ENCODE measurements around the gene CHAF1A.

CHAF1A gene

DNA sequence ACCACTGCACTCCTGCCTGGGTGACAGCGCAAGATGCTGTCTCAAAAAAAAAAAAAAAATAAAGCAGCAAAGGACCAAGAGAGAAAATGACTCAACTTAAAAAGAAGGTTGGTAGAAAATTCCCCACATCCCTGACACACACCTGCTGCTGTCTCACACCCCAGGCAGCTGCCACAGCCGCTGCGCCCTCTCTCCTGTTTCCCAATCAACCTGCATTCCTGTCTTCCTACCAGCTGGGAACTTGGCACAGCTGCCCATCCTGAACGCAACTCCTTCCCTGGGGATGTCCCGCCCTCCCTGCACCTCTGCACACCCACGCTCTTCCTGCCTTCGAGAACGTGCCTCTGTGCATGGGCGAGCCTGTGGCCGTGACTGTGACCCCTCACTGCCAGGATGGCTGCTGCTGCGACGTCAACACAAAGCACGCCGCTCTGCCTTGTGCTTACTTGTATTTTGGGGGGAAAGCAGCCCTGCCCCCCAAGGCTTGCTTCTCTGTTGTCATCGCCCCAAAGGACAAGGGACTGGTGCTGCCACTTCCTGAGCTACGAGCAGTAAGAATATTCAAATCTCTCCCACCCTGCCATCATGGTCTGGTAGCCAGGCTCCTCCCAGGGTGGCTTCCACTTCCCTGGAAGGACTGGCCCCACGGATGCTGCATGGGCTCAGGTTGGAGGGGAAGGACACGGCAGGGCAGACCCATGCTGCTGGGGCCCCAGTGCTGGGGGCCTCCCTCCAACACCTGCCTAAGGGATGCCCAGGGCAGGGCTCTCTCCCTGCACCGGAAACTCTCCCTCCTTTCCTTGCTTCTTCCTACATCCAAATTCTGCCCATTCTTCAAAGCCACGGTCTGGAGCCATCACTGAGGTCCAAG lies 22.8 kb upstream of the CHAF1A start:
- DNase-seq, result peak; percentile 15

DNA sequence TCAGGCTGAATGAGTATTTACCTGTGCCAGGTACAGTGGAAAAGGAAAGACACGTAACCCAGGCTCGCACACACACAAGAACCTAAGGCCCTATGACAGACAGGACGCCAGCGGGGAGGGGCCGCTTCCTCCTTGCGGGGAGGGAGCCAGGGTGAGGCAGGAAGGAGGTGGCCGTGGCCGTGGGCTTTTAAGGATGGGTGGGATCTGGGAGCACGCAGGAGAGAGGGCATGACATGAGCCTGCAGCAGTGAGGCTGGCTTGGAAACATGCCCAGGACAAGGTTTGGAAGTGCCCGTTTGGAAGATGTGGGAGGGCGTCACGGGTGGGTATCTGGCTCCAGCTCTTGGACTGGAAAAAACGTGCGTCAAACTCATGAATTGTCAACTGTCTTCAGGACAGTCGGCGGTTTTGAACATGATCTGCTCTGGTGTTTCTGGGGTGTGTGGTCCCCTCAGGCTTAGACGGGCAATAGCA lies 22.1 kb upstream of the CHAF1A start:
- no peak for DNase-seq

DNA sequence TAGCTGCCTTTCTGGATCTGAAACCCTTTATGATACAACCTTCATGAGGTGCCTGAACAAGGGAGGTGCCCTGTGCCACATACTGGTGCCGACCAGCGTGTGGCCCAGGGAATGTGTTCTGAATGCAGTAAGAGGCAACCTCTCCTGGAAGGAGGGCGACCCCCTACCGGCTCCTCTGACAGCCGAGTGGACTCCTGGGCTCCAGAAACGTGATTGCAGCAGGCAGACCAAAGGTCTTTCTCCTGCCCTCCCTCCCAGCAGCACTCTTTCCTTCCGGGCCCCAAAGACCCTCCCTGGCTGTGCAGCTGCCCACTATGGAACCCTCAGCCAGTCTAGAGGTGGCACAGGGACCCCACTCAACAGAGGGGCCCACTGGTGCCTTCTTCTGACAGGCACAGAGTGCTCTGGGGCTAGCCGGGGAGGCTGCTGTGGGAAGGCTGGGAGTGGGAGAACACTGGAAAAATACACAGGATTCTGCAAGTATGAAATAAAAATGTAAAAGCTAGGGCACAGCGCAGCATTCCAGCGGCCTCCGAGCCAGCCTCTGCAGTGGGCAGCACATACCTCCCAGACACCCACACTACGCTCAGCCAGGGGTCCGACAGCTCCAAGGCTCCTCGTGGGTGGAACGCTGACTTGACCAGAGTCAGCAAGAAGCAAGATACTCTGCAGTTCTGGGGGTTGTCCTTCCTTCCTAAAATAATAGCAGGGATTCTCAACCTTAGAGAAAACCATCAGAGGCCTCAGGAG lies 17.0 kb upstream of the CHAF1A start:
- DNase-seq, result no peak

DNA sequence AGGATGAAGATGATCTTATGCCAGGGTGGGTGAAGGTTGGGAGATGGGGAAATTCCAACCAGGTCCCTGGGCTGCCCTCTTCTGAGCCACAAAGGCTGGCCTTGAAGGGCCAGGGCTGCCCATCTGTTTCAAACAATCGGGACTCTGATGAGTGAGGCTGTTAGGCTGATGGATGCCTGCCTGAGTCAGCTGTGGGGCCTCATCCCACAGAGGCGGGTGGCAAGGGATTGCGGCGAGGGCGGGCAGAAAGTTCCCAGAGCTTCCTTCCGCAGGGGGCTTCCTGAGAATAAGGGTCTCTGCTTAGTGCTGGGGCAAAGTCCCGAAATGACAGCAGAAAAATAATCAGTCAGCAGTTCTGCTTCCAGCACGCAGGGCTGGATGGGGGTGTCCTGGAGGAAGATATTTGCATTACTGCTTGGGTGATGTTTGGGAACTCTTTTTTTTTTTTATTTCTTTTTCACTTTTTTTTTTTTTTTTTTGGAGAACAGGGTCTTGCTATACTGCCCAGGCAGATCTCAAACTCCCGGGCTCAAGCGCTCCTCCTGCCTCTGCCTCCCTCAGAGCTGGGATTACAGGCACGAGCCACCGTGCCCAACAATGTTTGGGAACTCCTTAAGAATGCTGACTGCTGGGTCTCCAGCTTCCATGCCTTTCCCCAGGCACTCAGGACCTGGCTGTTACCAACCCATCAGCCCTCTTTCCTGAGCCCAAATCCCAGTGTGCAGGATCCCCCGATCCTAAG lies 16.2 kb upstream of the CHAF1A start:
- DNase-seq, result no peak

DNA sequence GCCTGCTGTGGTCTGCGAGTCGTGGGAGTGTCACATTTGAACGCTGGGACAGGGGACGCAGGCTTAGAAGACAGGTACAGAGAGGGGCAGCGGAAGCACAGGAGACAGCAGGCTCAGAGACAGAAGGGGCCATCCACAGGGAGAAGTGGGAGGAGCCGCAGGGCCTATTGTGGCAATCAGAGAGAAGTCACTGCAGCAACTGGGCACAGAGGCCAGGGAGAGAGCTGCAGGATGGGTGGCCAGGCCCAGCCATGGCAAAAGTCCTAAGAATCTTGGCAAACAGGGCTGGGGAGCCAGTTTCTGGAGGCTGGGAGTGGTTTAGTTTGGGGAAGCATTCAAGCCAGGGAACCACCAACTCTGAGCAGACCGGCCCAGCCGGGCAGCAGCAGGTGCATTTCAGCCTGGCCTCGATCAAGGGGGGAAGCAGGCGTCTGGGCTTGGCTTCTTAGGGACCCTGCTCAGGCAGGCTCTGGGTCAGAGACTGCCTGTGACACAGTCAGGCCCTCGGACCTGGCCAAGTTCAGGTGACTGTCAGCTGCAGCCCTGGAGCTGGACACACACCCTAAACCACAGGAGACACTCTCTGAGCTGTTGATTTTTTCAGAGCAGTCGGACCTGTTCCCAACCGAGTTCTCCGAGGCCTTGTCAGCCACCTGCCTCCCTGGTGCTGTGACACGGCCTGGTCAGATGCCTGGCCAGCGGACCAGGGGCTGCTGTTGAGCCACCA lies 13.9 kb upstream of the CHAF1A start:
- no peak for DNase-seq

DNA sequence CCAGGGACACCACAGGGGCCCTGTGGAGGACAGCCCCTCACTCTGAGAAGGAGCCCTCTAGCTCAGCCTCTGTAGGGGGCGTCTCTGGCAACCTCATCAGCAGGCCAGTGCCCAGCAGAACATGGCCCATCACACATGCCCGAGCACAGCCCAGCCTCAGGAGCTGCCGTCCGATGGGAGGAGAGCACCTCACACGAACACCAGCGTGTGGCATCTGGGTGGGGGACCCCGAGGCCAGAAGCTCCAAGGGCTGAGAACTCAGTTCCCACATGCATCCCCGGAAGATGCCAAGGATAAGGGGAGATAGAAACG lies 13.4 kb upstream of the CHAF1A start:
- DNase-seq, result no peak

DNA sequence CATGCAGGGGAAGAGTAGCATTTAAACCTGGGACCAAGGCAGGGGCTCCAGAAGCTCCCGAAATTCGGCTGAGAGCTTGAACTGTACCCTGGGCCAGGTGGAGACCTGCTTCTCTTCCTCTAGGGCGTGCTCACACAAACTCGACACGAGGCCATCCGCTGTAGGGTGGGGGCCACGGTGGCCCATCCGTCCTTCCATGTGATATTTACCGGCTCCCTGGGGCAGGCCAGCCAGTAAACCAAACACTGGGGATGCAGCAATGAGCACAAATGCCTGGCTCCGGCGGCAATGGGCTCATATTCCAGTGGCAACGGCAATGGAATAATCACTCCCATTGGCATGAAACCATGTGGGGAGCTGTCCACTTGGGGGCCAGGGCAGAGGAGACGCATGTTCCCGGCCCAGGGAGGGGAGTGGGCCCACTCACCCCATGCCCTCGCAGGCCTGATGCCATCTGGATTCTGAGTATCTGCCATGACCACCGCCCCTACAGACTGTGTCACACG lies 12.9 kb upstream of the CHAF1A start:
- no peak for DNase-seq

DNA sequence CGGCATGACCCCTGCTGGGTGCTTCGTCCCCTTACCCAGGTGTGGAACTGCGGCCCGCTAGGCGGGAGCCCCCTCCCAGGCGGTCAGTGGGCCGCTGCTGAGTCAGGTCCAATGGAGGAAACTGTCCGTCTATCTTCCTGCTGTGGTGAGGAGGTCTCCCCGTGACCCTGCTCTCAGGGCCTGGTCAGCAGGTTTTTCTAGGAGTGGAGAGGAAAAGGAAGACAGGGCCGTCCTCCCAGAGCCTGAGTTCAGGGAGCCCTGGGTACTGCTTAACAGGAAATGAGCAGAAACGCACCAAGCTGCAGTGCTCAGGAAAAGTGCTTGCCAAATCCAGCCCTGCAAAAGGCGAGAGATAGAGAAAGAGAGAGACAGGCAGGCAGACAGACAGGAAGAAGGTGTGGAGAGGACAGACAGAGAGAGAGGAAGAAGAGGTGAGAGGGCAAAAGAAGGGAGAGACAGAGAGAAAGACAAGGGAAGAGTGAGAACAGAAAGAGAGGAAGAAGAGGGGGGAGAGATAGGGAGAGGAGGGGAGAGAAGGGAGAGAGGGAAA lies 12.3 kb upstream of the CHAF1A start:
- DNase-seq, result no peak

DNA sequence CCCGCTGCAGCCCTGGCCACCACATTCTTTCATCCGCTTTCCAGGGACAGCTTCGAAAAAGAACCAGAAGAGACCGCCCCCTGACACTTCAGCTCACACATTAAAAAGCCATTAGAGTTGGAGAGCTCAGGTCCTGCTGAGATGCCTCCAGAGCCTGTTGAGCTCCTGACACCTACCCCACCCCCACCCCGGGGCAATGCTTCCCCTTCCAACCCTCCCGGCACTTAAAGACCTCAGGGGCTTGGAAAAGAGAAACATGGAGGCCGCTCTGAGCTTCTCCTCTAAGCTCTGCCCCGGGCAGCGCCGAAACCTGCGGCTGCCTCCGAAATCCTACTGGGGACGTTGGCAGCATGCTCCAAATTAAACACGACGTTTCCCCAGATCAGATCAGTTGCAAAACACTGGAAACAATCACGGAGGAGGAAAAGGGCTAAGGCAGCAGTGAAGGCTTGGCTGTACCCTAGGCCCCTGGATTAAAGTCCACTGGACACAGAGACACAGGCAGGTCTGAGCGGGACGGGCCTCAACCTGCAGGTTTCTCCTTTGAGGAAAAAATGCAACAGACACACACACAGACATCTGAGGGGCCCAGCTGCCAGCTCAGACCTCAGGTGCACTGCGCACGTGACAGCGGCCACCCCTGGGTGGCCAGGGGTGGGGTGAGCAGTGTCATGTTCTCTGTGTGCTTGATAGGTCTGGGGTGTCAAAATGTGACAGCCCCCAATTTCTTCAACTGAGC lies 11.7 kb upstream of the CHAF1A start:
- no peak for DNase-seq

DNA sequence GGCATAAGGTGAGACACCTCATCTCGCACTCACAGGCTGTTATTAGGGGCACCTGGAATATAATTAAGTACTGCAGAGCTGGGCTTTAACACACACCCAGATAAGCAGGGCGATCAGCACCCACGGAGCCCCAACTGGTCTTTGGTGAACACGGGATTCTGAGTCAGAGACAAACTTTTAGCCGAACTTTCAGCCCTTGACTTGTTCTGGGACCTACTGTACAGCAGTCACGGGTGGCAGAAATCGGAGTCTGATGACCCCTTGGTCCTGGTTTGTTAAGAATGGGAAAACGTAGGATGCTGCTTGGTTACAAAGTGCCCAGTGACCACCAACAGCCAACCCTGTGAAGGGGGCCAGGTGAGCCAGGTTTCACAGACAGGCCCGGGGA lies 11.1 kb upstream of the CHAF1A start:
- no peak for DNase-seq

DNA sequence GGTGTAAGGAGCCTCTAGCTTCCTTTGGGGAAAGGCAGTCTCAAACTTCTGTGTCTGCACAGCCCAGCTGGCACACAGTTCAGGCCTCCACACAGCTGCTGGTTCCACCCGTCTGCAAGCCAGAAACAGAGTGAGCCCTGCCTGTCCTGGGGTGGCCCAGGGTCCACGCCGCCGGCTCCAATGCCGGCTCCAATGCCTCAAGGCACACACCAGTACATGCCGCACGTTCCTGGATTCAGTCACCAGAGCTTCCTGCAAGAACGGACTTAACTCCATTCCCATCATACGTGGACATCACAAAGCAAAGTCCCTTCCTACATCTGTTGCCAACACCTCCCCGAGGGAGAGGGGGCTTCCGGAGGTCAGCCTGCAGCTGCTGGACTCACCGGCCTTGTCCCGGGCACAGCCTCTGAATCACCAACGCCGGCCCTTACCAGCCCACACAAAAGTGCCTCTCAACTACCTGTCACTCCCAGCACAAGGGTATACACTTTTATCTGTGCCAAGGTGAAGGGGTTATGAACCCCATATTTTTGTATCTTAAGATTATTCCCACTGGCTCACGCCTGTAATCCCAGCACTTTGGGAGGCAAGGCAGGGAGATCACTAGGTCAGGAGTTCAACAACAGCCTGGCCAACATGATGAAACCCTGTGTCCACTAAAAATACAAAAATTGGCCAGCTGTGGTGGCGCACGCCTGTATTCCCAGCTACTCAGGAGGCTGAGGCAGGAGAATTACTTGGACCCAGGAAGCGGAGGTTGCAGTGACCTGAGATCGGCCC lies 10.5 kb upstream of the CHAF1A start:
- no peak for DNase-seq

DNA sequence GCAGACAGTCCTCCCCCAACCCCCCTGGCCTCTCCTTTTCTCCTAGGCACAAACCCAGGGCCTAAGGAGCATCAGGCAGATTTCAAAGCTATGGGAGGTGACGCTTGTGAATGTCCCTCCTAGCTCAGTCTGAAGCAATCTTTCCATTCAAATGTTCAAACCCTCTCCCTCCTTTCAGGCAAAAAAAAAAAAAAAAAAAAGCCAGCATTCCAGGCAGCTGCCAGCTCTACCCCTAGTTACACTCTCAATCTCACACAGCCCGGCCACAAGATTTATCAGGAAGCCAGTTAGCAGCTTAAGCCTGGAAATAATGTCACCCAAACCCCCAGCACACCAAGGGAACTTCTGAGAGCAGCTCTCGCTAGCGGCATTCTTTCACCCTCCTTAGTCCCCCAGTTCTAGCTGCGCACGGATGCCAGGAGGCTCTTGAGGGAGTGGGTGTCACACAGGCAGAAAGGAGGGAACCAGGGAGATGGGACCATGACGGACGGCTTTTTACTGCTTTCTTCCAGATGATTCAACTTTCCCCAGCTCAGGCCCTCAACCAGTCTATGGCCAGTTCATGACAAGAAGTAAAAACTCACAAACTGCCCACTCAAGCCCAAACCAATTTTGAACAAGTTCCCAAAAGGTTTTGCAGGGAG lies 8.4 kb upstream of the CHAF1A start:
- no peak for DNase-seq

DNA sequence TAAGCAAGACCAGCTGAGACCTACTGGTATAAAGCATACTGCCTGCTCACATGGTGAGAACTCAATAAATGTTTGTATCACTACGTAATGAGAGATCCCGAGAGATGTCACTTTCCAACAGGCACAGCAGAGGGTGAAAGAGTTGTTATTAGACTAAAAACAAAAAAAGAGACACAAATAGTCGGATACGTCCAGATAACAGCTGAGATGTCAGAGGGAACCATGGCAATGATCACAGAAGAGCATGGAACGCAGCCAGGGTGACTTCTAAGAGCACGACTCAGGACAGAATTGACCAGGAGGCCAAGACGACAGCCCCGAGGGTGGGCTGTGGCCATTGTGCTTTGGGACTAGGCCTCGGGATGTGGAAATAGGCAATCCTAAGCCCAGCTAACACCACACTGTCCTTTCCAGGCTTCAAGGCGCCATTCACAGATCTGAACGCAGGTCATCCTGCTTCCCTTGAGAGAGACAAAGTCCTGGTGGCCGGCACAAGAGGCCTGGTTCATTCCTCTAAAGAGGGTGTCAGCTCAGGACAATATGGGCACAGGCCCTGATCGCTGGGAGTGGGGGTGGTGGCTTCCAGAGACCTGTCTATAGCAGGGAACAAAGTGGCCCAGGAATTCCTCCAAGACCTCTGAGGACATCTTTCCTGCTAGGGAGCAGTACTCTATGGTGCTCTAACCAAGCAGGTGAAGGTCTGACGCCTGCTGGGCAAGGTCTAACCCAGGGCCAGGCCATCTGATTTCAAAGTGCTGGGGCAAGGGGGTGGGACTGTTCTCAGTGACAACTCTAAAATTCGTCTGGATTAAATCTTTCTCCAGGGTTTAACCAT lies 5.3 kb upstream of the CHAF1A start:
- no peak for DNase-seq

DNA sequence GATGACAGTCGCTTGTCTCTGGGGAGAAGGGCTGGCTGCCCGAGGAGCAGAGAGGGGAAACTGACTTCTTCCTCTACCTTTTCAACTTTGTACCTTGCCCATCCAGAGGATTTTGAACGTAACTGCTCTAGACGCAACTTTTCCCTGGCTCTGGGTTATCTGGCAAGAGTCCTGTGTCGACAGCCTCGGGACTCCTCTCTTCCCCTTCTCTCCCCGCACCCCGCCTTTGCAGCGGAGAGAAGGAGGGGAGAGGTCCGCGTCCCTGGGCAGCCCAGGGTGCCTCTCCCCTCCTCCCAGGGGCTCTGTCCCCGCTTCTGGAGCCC lies 2.7 kb upstream of the CHAF1A start:
- no peak for DNase-seq

DNA sequence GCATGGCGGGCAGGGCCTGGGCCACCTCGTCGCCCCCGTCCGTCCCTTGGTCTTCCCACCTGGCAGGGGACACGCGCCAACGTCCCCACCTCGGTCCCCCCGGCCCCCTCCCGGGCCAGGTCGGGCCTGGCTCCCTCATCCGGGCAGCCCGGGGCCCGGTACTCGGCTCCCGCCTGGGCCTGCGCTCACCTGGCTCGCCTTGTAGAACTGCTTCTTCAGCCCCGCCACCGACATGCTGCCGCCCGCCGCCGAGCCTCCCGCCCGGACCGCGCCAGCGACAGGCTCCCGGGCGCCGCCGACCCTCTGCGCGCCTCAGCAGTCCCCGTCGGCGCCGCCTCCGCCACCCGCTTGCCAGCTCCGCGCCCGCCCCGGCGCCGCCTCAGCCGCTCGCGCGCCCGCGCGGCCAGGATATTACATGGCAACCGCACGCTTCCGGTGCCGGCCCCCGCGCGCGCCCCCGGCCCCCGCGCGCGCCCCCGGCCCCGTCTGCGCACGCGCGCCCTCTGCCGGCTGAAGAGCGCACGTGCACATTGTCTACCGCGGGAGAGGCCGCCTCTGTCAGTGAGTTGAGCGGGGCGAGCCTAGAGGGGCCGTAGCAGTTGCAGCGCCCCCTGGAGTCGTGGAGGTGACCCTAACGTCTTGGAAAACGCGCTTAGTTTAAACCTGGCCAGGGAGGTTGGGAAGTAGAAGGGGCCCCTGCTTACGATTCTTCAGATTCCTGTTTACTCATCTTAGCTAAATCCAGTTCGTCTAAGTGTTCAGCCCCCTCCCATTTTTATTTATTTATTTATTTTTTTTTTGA lies 2.1 kb upstream of the CHAF1A start, which contains the start of gene SH3GL1:
SH3GL1 (minus strand) TSS at position 413 of the 802 bp plus-strand sequence; CDS start at position 234, 179 bp downstream.
- peak; percentile 71 for DNase-seq

DNA sequence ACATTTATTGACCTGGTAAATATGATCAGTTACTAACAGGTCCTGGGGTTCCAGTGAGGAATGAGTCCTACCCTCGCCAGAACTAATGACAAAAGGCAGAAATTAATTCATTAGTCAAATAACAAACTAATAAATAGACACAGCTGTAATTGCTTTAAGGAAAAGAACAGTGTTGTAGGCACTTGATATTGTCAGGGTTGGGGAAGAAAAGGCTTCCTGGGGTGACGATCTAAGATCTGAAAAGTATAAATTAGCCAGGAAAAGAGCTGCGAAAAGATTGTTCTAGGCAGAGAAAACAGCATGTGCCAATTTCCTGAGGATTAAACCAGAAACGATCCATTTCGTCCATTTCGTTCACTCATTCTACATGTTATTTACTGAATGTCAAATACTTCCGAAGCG lies 670 bp upstream of the CHAF1A start:
- DNase-seq, result no peak

DNA sequence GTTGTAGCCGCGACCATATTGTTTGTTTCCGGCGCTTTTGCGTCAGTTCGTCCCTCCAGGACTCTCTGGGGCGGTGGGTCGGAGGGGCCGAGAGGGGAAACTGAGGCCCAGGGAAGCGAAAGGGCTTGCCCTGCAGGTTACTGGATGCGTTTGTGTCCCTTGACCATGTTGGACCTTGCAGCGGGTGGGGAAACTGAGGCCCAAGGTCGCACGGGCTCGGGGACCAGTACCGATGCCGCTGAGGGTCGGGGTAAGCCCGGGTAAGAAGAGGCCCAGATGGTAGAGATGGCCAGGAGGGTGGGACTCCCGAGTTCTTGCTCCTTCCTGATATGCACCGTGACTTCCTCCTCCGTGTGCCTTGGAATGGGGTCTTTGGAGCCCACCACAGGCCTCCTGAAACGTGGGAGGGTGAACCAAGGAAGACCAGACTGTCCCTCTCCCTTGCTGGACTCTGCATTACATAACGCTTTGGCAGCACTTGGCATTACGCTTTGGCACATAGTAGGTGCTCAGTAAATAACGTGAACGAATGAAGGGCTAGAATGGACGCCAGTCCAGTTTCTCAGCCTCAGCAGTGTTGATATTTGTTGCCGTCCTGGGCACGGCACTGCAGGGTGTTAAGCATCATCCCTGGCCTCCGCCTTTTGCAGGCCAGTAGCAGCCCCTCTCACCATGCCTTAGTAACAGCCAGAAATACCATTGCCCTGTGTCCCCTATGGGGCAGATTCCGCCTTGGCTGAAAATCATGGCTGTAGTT lies 743 bp downstream of the CHAF1A start:
- no peak for DNase-seq

DNA sequence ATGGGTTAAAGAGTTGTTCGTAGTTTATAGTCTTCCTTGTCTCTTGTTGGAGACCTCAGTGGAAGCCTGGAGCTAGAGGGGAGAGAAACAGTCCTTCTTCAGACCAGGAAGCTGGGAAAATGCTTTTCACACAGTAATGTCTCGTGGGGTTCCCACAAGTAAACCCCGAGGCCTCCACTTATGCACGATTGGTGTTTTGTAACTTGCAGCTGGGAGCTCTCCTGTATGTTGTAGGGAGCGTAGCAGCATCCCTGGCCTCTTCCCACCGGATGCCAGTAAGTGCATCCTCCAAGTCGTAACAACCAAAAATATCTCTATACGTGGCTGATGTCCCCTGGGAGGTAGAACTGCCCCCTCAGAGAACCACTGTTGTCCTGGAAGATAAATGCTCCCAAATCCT lies 3.5 kb downstream of the CHAF1A start:
- DNase-seq, result no peak

Measured in SHP77 treated with DMSO at 0.1 percent for 48 hours (cell line).